ENCODE measurements around the gene ARHGAP40. TPM values are rescaled to one million over a fixed set of nuclear protein-coding genes. Genes with fewer than 3 reads are reported as not detected.

ARHGAP40 gene
- total and polyA plus RNA-seq, 2 experiments from 2014 or later: 0.21 TPM; not detected in 1

- TF ChIP-seq ZNF462 (CRISPR knock-in tag; IDR thresholded peaks at IDR 0.05) (no peak), CREB1 (CRISPR knock-in tag; IDR thresholded peaks at IDR 0.05; ENCODE audit: low read depth) (no peak), ZNF114 (CRISPR knock-in tag; IDR thresholded peaks at IDR 0.05) (no peak)
Measured at GRCh38 chr20:38581013-38581412, 20.6 kb upstream of the ARHGAP40 start, which contains the start of gene ADIG (continued).

- Histone ChIP-seq H3K4me3 (no peak overlapping the region), H3K4me2 (no peak overlapping the region), H3K36me3 (ENCODE audit: insufficient read depth) (no peaks in the 10 kb centered on the region; the same call in 1 of the 2 replicates), H3F3A (replicated peaks; ENCODE audit: low read depth) (no peaks in the 10 kb centered on the region), H4K20me1 (replicated peaks; ENCODE audit: insufficient read depth) (peaks cover 3% of the 10 kb centered on the region; the same call in 1 of the 2 replicates), H3K27ac (ENCODE audit: low read depth) (no peak overlapping the region), H2AFZ (no peak overlapping the region), H3K27me3 (ENCODE audit: insufficient read depth) (no peaks in the 10 kb centered on the region), H3K79me2 (replicated peaks; ENCODE audit: insufficient read depth) (no peaks in the 10 kb centered on the region), H3K4me1 (ENCODE audit: insufficient read depth) (no peaks in the 10 kb centered on the region), H3K9me2 (ENCODE audit: insufficient read depth) (no peaks in the 10 kb centered on the region)
- Mint-ChIP-seq H3K27ac (no peak overlapping the region), H3K4me3 (no peak overlapping the region), H3K36me3 (ENCODE audit: low read depth) (no peaks in the 10 kb centered on the region), H3K4me1 (peaks cover 20% of the 10 kb centered on the region), H3K27me3 (ENCODE audit: insufficient read depth, low read depth, poor library complexity) (peaks cover 5% of the 10 kb centered on the region), H3K9me3 (no peaks in the 10 kb centered on the region)
- DNase-seq (ENCODE audit: low spot score) (no peak), ATAC-seq (no peak)
- no peak for TF ChIP-seq ZNF331 (CRISPR knock-in tag; IDR thresholded peaks at IDR 0.05; ENCODE audit: low read depth)
- TF ChIP-seq ETS1 (IDR thresholded peaks at IDR 0.05): no peak
- TF ChIP-seq NANOG (IDR thresholded peaks at IDR 0.05; ENCODE audit: borderline replicate concordance): no peak
- TF ChIP-seq REST (IDR thresholded peaks at IDR 0.05; ENCODE audit: unreplicated experiment): no peak
- no peak for TF ChIP-seq POLR2AphosphoS5 (IDR thresholded peaks at IDR 0.05; ENCODE audit: low read depth)
Measured at GRCh38 chr20:38581830-38582358, 19.7 kb upstream of the ARHGAP40 start.
